ENCODE data around the gene PTRH2. TPM values are rescaled to one million over a fixed set of nuclear protein-coding genes. Genes with fewer than 3 reads are reported as not detected.

The PTRH2 gene
- total RNA-seq, 4 donors from 2014 or later, result 11.7 to 60.2 (median 14.9) TPM

DNA sequence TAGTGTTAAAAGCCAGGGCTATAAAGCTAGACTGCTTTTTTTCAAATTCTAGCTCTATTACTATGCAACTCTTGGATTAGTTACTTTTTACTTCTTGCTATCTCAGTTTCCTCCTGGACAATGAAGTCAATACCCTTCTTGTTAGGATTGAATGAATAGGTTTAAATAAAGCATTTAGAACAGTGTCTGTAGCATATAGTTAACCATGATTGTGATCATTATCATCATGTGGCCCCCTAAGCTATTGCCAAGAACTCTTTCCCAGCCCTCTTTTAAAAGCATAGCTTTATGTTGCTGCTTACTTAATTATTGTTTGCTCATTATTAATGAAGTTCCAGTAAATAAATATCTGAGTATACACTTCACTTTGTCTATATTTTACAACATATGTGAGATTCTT is 4.7 kb upstream of the PTRH2 start:
- DNase-seq, result no peak
- no peak for TF ChIP-seq POLR2A (IDR thresholded peaks at IDR 0.05)
- Histone ChIP-seq H3K9me3 (no peaks in the 10 kb centered on the region), H3K36me3 (no peaks in the 10 kb centered on the region), H3K27ac (no peak overlapping the region), H3K4me1 (peaks cover 0 to 22% (median 5%) of the 10 kb centered on the region in 4 donors), H3K27me3 (no peaks in the 10 kb centered on the region), H3K4me3 (no peak overlapping the region)

DNA sequence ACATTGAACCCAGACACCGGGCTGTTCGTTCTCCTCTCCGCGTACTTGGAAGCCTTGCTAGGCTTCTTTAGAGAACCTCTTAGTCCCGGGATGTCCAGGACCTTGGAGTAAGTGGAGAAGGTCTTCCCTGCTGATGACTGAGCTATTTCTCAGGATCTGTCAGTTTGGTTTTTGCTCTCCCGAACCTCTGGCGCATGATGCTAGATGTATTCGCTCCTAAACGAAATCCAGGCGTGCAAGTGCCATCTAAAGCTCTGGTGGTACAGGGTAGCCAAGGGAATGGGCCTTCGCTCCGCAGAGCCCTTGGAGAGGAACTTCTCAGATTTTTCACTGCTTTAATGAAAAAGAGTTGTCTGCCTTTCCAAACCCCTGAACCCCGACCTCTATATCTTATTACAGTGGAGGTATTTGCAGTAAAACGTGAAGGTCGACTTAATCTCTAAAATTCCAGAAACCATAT is 771 bp upstream of the PTRH2 start:
- peaks cover 0 to 40% (median 12%) of the 10 kb centered on the region in 4 donors for H3K4me1 ChIP-seq

DNA sequence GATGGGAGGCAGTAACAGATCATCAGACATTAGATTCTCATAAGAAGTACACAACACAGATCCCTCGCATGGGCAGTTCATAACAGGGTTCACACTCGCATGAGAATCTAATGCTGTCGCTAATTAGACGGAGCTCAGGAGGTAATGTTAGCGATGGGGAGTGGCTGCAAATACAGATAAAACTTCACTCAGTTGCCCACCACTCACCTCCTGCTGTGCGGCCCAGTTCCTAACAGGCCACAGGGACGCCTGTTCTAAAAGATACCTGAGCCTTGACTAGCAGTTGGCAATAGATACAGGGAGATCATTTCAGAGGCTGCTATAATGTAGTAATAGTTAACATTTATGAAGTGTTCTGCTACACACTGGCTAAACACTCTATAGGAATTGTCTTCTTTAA is 4.9 kb downstream of the PTRH2 start:
- no peak overlapping the region for H3K4me3 ChIP-seq
- peaks cover 0 to 20% (median 7%) of the 10 kb centered on the region in 4 donors for H3K4me1 ChIP-seq
- no peak overlapping the region for H3K27ac ChIP-seq
- H3K27me3 ChIP-seq, result no peaks in the 10 kb centered on the region
- peaks cover 0 to 25% (median 0%) of the 10 kb centered on the region in 3 donors for H3K36me3 ChIP-seq
- no peak for TF ChIP-seq POLR2A (IDR thresholded peaks at IDR 0.05)
- TF ChIP-seq, protein P1, sequence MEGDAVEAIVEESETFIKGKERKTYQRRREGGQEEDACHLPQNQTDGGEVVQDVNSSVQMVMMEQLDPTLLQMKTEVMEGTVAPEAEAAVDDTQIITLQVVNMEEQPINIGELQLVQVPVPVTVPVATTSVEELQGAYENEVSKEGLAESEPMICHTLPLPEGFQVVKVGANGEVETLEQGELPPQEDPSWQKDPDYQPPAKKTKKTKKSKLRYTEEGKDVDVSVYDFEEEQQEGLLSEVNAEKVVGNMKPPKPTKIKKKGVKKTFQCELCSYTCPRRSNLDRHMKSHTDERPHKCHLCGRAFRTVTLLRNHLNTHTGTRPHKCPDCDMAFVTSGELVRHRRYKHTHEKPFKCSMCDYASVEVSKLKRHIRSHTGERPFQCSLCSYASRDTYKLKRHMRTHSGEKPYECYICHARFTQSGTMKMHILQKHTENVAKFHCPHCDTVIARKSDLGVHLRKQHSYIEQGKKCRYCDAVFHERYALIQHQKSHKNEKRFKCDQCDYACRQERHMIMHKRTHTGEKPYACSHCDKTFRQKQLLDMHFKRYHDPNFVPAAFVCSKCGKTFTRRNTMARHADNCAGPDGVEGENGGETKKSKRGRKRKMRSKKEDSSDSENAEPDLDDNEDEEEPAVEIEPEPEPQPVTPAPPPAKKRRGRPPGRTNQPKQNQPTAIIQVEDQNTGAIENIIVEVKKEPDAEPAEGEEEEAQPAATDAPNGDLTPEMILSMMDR (IDR thresholded peaks at IDR 0.05), result no peak
- no peak for DNase-seq
- H3K9me3 ChIP-seq, result no peaks in the 10 kb centered on the region

More for the DNA sequence above, 771 bp upstream of the PTRH2 start:
- Histone ChIP-seq H3K9me3 (no peaks in the 10 kb centered on the region), H3K4me3 (peak overlapping the region; percentile 67 to 87 (median 82)), H3K36me3 (no peaks in the 10 kb centered on the region), H3K27me3 (no peaks in the 10 kb centered on the region), H3K27ac (peak overlapping the region; percentile 81 to 98 (median 94))
- no peak for DNase-seq
- no peak for TF ChIP-seq POLR2A (IDR thresholded peaks at IDR 0.05)
- TF ChIP-seq, protein P1 (IDR thresholded peaks at IDR 0.05), result no peak

DNA sequence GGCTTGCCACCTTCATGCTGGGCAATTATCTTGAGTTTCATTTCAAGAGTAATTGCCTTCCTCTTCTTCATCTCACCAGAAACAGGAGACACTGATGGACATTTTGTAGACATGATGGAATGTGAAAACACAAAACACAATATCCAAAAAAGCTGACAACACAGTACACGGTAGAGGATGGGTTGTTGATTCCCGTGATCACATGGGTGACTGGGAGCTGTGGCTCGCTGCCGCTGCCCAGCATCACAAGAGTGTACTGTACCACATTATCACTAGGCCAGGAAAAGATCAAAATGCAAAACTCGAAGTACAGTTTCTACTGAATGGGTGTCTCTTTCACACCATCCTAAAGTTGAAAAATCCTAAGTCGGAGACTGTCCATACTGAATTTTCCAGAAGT is 7.4 kb downstream of the PTRH2 start:
- Histone ChIP-seq H3K27ac (no peak overlapping the region), H3K27me3 (no peaks in the 10 kb centered on the region), H3K36me3 (peaks cover 0 to 48% (median 2%) of the 10 kb centered on the region in 3 donors), H3K4me3 (no peak overlapping the region), H3K9me3 (no peaks in the 10 kb centered on the region), H3K4me1 (peaks cover 0 to 9% (median 0%) of the 10 kb centered on the region in 4 donors)
- no peak for TF ChIP-seq POLR2A (IDR thresholded peaks at IDR 0.05)
- TF ChIP-seq, protein P1 (IDR thresholded peaks at IDR 0.05), result no peak
- DNase-seq, result no peak

DNA sequence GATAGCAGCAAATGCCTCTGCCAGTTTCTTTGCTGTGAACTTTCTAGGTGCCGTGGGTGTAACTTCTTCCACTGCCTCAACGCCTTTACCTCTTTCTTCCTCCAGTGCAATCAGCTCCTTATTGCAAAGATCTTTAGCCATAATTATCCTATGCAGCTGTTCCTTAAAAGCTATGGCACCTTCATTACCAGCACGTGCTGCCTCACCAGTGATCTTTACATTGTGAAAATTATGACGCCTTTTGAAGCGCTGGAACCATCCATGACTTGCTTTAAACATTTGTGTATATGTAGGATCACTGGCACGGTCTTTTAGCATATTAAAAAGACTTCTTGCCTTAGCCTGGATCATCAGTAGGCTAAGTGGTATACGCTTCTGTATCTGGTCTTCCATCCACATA is 8.0 kb downstream of the PTRH2 start:
- Histone ChIP-seq H3K4me1 (peaks cover 0 to 9% (median 0%) of the 10 kb centered on the region in 4 donors), H3K27ac (no peak overlapping the region), H3K9me3 (no peaks in the 10 kb centered on the region), H3K36me3 (peaks cover 0 to 53% (median 2%) of the 10 kb centered on the region in 3 donors), H3K27me3 (no peaks in the 10 kb centered on the region), H3K4me3 (no peak overlapping the region)
- no peak for DNase-seq
- TF ChIP-seq POLR2A (IDR thresholded peaks at IDR 0.05), result no peak

DNA sequence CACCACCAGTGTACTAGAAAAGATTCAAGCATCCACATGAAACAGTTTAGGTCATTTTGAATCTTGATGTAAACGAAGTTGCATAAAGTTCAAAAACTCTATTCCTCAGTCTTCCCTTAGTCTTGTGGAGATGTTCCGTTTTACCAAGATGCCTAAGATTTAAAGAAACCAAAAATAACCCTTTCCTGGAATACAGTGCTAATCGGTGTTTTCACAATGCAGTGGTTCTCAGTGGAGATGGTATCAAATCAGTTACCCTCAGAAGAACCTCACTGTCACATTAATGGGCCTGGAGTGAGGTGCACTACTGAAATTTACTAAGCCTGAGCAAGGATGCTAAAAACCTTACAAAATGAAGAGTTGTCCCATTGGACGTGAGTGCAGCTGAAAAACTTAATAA is 9.1 kb downstream of the PTRH2 start:
- DNase-seq, result no peak
- peaks cover 0 to 7% (median 0%) of the 10 kb centered on the region in 4 donors for H3K4me1 ChIP-seq
- H3K27ac ChIP-seq, result no peak overlapping the region
- H3K4me3 ChIP-seq, result no peak overlapping the region
- peaks cover 0 to 64% (median 2%) of the 10 kb centered on the region in 3 donors for H3K36me3 ChIP-seq
- H3K27me3 ChIP-seq, result no peaks in the 10 kb centered on the region
- TF ChIP-seq POLR2A (IDR thresholded peaks at IDR 0.05), result no peak
- TF ChIP-seq, protein P1 (IDR thresholded peaks at IDR 0.05), result no peak
- no peaks in the 10 kb centered on the region for H3K9me3 ChIP-seq
